ENCODE results near the gene KRTAP17-1.

Gene KRTAP17-1

GRCh38 chr17:41302981-41303380, 12.5 kb downstream of the KRTAP17-1 start:
- no peak overlapping the region for H3K4me3 ChIP-seq (ENCODE audit: low read depth, low read length)

GRCh38 chr17:41301916-41302901, 13.3 kb downstream of the KRTAP17-1 start, which contains the start of gene KRTAP29-1:
Gene KRTAP29-1, minus strand, starts transcription at chr17:41302851. Its CDS starts 0 bp downstream, at chr17:41302851.
- in situ Hi-C loops (cut with HindIII; ENCODE audit: low sequenced_read_pairs): no loop called here
- DNase-seq (ENCODE audit: low read depth): no peak
- H3K4me3 ChIP-seq (ENCODE audit: low read depth, low read length): no peak within 1 kb of the TSS
- TF ChIP-seq, protein P1, sequence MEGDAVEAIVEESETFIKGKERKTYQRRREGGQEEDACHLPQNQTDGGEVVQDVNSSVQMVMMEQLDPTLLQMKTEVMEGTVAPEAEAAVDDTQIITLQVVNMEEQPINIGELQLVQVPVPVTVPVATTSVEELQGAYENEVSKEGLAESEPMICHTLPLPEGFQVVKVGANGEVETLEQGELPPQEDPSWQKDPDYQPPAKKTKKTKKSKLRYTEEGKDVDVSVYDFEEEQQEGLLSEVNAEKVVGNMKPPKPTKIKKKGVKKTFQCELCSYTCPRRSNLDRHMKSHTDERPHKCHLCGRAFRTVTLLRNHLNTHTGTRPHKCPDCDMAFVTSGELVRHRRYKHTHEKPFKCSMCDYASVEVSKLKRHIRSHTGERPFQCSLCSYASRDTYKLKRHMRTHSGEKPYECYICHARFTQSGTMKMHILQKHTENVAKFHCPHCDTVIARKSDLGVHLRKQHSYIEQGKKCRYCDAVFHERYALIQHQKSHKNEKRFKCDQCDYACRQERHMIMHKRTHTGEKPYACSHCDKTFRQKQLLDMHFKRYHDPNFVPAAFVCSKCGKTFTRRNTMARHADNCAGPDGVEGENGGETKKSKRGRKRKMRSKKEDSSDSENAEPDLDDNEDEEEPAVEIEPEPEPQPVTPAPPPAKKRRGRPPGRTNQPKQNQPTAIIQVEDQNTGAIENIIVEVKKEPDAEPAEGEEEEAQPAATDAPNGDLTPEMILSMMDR (IDR thresholded peaks at IDR 0.05; ENCODE audit: low read depth, low read length, missing control alignments): no peak

More at GRCh38 chr17:41302981-41303380, 12.5 kb downstream of the KRTAP17-1 start:
- in situ Hi-C loops (cut with HindIII; ENCODE audit: low sequenced_read_pairs): no loop called here
- DNase-seq (ENCODE audit: low read depth): no peak
- TF ChIP-seq, protein P1 (IDR thresholded peaks at IDR 0.05; ENCODE audit: low read depth, low read length, missing control alignments): no peak

DNA sequence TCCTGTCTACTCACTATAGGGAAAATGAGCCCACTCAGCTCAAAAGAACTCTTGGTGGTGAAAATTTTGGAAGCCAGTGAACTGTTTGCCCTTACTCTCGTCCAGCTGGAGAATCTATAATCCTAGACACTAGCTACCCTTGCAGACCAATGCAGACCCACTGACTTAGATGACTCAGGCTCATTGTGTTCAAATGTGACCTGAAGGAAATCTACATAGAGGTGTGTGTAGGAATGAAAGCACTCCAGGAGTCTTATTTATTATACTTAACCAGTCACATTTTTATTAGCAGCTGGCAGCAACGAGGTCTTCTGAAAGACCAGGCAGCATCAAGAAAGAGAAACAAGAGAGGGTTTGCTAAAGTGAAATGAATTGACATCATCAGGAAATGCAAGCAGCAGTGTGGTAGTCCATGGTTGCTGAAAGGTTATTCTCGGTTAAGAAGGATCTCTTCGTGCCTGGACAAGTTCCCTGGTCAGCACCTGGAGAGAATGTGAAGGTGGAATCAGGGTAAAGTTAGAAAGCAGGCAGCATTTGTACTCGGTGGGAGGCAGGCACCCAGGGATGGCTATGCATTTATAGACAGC, 14.2 kb downstream of the KRTAP17-1 start:
- TF ChIP-seq, protein P1 (IDR thresholded peaks at IDR 0.05; ENCODE audit: low read depth, low read length, missing control alignments): no peak
- DNase-seq (ENCODE audit: low read depth): no peak
- in situ Hi-C loops (cut with HindIII; ENCODE audit: low sequenced_read_pairs): no loop called here
- no peak overlapping the region for H3K4me3 ChIP-seq (ENCODE audit: low read depth, low read length)

- TF ChIP-seq, protein P1 (IDR thresholded peaks at IDR 0.05; ENCODE audit: low read depth, low read length, missing control alignments): no peak
- DNase-seq (ENCODE audit: low read depth): no peak
- in situ Hi-C loops (cut with HindIII; ENCODE audit: low sequenced_read_pairs): no loop called here
- H3K4me3 ChIP-seq (ENCODE audit: low read depth, low read length): no peak overlapping the region
These were observed 16.9 kb downstream of the KRTAP17-1 start for GRCh38 chr17:41298458-41299135.

DNA sequence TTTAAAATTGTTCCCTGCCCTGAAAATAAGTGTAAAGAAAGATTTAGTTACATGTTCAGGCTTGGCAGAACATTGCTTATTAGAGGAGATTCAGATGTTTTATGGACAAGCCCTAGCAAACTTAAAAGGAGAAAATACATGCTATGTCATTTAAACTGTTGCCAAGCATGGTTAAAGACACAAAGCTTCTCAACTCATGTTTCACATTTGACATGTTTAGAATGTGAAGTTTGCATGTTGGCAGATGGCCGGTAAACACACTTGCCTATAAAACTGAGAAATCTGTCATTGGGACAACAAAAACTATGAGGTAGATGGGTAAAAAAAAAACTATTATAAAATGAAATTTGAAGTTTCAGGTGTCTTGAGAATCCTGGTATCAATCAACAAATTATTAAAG, 18.7 kb downstream of the KRTAP17-1 start:
- DNase-seq (ENCODE audit: low read depth): no peak
- no peak overlapping the region for H3K4me3 ChIP-seq (ENCODE audit: low read depth, low read length)
- TF ChIP-seq, protein P1 (IDR thresholded peaks at IDR 0.05; ENCODE audit: low read depth, low read length, missing control alignments): no peak
- in situ Hi-C loops (cut with HindIII; ENCODE audit: low sequenced_read_pairs): no loop called here

DNA sequence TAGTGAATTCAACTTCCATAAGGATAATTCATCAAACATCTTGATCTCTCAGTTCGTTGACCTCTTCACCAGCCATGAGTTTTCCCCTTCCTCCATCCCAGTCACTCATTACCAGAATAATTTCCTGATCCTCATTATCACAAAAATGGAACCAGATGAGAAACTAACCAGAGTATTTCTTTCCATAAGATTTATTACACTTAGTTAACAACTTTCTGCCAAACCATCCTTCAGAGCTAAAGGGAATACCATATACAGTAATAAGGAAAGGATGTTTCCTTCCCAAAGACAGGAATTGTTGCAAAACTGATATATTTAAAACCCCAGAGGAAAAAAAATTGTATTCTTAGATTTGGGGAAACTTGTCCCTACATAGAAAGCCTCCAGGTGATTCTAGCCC, 21.5 kb downstream of the KRTAP17-1 start:
- H3K4me3 ChIP-seq (ENCODE audit: low read depth, low read length): no peak overlapping the region
- no peak for DNase-seq (ENCODE audit: low read depth)
- in situ Hi-C loops (cut with HindIII; ENCODE audit: low sequenced_read_pairs): no loop called here
- TF ChIP-seq, protein P1 (IDR thresholded peaks at IDR 0.05; ENCODE audit: low read depth, low read length, missing control alignments): no peak

Data from astrocyte of the cerebellum (primary cell).